Endodermal cell (in vitro differentiated cells): ENCODE results near the gene SULT1B1. TPM values are rescaled to one million over a fixed set of nuclear protein-coding genes. Genes with fewer than 3 reads are reported as not detected.

ENCODE experiments used
- DNase-seq: peaks from one replicate; pipeline ENCODE4 v3.0.0-alpha.2; 2017
- H3K27ac ChIP-seq: 2 replicates; pipeline ENCODE4 v1.5.1; 2013; ENCODE audit warnings: mild to moderate bottlenecking, low read depth, low read length, moderate library complexity
- H3K27me3 ChIP-seq: 2 replicates; pipeline ENCODE4 v1.6.1; 2013; ENCODE audit warnings: mild to moderate bottlenecking, low read length, moderate library complexity; ENCODE audit not compliant: insufficient read depth, control insufficient read depth, poor library complexity, severe bottlenecking
- H3K36me3 ChIP-seq: 2 replicates; pipeline ENCODE4 v1.7.0; 2013; ENCODE audit warnings: mild to moderate bottlenecking, low read length, moderate library complexity; ENCODE audit not compliant: control insufficient read depth, insufficient read depth
- H3K4me1 ChIP-seq: one replicate; pipeline ENCODE4 v1.7.0; 2013; ENCODE audit warnings: low read length; ENCODE audit not compliant: control insufficient read depth, insufficient read depth
- H3K4me3 ChIP-seq: 2 replicates; pipeline ENCODE4 v1.5.1; 2013; ENCODE audit warnings: mild to moderate bottlenecking, low read length, moderate library complexity
- H3K9ac ChIP-seq: 2 replicates; pipeline ENCODE4 v1.6.1; 2013; ENCODE audit warnings: mild to moderate bottlenecking, low read length, moderate library complexity; ENCODE audit not compliant: poor library complexity, severe bottlenecking; ENCODE audit errors: extremely low read depth
- H3K9me3 ChIP-seq: 2 replicates; pipeline ENCODE4 v1.6.1; 2013; ENCODE audit warnings: mild to moderate bottlenecking, low read length, moderate library complexity; ENCODE audit not compliant: control insufficient read depth
- H3K27ac Mint-ChIP-seq: 2 replicates; pipeline ENCODE4 v1.8.0; 2020; ENCODE audit warnings: mixed read lengths
- H3K27me3 Mint-ChIP-seq: 2 replicates; pipeline ENCODE4 v1.8.0; 2021; ENCODE audit warnings: mild to moderate bottlenecking, mixed read lengths; ENCODE audit not compliant: insufficient read depth
- H3K36me3 Mint-ChIP-seq: 2 replicates; pipeline ENCODE4 v1.8.0; 2020; ENCODE audit warnings: low read depth, mixed read lengths
- H3K4me1 Mint-ChIP-seq: 2 replicates; pipeline ENCODE4 v1.8.0; 2020; ENCODE audit warnings: mixed read lengths
- H3K4me3 Mint-ChIP-seq: 2 replicates; pipeline ENCODE4 v1.8.0; 2020; ENCODE audit warnings: mild to moderate bottlenecking, moderate library complexity, mixed read lengths
- H3K9me3 Mint-ChIP-seq: 2 replicates; pipeline ENCODE4 v1.8.0; 2020; ENCODE audit warnings: mild to moderate bottlenecking, mixed read lengths
- WGBS, 2 experiments: methylation state at CpG; one replicate each; pipeline versions ENCODE4 v1.1.5 to v1.1.7; 2013; ENCODE audit warnings: missing lambda C conversion rate in 2 of 2, mixed read lengths in 1 of 2; ENCODE audit not compliant: insufficient coverage in 1 of 2, insufficient read length in 1 of 2; 5-methylcytosine and 5-hydroxymethylcytosine counted together
- total RNA-seq, 2 donors: library from RNA; stranded (reverse); fragmentation: NEBNext Ultra II Directional in 1 of 2; extraction: Animal tissue kit (Norgen Biotek cat#: 25700) in 1 of 2; gene quantifications; 2 replicates in 1 of 2; 3 replicates in 1 of 2; pipeline ENCODE4 v1.2.1, GENCODE V29; 2021
- TF ChIP-seq, protein P1 (sequence below): fragments of 200-600 bp; sonication (generic); conservative IDR thresholded peaks from 2 replicates; pipeline ENCODE4 v1.5.0; 2021; ENCODE audit warnings: antibody characterized with exemption, mild to moderate bottlenecking

The SULT1B1 gene
- total RNA-seq, 2 donors from 2014 or later = not detected

DNA sequence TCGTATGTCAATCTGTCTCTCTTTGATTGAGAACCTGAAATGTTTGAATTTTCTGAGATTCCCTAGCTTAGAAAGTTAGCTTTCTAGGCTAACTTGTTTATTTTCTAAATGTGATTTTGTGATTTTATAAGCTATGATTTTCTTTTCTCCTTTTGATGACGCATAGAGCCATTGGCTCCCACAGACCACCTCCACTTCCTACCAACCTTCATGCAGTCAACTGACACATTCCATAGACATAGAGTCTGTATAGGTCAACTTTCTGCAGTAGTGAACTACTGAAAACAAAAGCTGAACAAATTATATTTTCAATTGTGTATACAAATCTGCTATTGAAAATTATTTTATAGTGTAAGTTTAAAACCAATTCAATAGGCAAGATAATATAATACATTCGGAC lies 2.8 kb upstream of the SULT1B1 start:
- Histone ChIP-seq H3K4me3 (no peak overlapping the region), H3K9me3 (no peaks in the 10 kb centered on the region), H3K27me3 (no peaks in the 10 kb centered on the region), H3K36me3 (no peaks in the 10 kb centered on the region), H3K4me1 (no peaks in the 10 kb centered on the region), H3K27ac (no peak overlapping the region), H3K9ac (no peak overlapping the region)
- DNase-seq = no peak
- 98 to 100% methylated on average over 1 to 3 of the region's 3 CpGs for WGBS, 2 experiments
- TF ChIP-seq, protein P1, sequence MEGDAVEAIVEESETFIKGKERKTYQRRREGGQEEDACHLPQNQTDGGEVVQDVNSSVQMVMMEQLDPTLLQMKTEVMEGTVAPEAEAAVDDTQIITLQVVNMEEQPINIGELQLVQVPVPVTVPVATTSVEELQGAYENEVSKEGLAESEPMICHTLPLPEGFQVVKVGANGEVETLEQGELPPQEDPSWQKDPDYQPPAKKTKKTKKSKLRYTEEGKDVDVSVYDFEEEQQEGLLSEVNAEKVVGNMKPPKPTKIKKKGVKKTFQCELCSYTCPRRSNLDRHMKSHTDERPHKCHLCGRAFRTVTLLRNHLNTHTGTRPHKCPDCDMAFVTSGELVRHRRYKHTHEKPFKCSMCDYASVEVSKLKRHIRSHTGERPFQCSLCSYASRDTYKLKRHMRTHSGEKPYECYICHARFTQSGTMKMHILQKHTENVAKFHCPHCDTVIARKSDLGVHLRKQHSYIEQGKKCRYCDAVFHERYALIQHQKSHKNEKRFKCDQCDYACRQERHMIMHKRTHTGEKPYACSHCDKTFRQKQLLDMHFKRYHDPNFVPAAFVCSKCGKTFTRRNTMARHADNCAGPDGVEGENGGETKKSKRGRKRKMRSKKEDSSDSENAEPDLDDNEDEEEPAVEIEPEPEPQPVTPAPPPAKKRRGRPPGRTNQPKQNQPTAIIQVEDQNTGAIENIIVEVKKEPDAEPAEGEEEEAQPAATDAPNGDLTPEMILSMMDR = no peak
- no peaks in the 10 kb centered on the region for H3K4me1 Mint-ChIP-seq
- no peaks in the 10 kb centered on the region for H3K36me3 Mint-ChIP-seq
- H3K9me3 Mint-ChIP-seq = peaks cover 10% of the 10 kb centered on the region
- no peak overlapping the region for H3K4me3 Mint-ChIP-seq
- H3K27me3 Mint-ChIP-seq = no peaks in the 10 kb centered on the region
- H3K27ac Mint-ChIP-seq = no peak overlapping the region

GRCh38 chr4:69759189-69759604 lies 1.2 kb downstream of the SULT1B1 start:
- Mint-ChIP-seq H3K4me3 (no peak overlapping the region), H3K27me3 (no peaks in the 10 kb centered on the region), H3K36me3 (no peaks in the 10 kb centered on the region), H3K4me1 (no peaks in the 10 kb centered on the region), H3K9me3 (peaks cover 10% of the 10 kb centered on the region), H3K27ac (no peak overlapping the region)
- H3K4me3 ChIP-seq = no peak overlapping the region
- H3K9ac ChIP-seq = no peak overlapping the region
- H3K4me1 ChIP-seq = no peaks in the 10 kb centered on the region
- no peak for DNase-seq
- TF ChIP-seq, protein P1 = no peak
- 95 to 96% methylated on average over 4 to 6 of the region's 6 CpGs for WGBS, 2 experiments
- H3K27me3 ChIP-seq = no peaks in the 10 kb centered on the region
- no peaks in the 10 kb centered on the region for H3K9me3 ChIP-seq
- no peak overlapping the region for H3K27ac ChIP-seq
- H3K36me3 ChIP-seq = no peaks in the 10 kb centered on the region

DNA sequence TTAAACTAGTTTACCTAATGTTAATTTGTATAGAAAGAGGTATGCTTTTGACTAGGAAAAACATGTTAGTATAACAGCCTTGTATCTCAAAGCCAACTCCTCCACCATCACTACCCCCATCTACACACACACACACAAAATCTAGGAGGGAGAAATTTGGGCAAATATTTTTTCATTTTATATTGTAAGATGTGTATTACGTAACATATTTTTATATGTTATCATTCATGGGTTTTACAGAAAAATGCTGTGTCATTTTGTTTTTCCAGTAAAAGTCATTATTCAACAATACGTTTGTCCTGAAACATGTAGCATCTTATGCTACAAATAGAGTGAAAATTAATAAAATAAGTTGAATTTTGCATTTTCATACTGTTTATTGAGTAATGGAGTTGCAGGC lies 3.0 kb downstream of the SULT1B1 start:
- Mint-ChIP-seq H3K36me3 (no peaks in the 10 kb centered on the region), H3K27ac (no peak overlapping the region), H3K9me3 (peaks cover 8% of the 10 kb centered on the region), H3K4me1 (no peaks in the 10 kb centered on the region), H3K4me3 (no peak overlapping the region), H3K27me3 (no peaks in the 10 kb centered on the region)
- Histone ChIP-seq H3K9ac (no peak overlapping the region), H3K27ac (no peak overlapping the region), H3K36me3 (no peaks in the 10 kb centered on the region), H3K9me3 (no peaks in the 10 kb centered on the region), H3K4me1 (no peaks in the 10 kb centered on the region), H3K27me3 (no peaks in the 10 kb centered on the region), H3K4me3 (no peak overlapping the region)
- no peak for DNase-seq
- 100% methylated on average over 2 of the region's 2 CpGs; no CpG with 5 or more reads in 1 of the 2 experiments for WGBS, 2 experiments
- TF ChIP-seq, protein P1 = no peak
